Cortex of kidney (tissue), 1 donor: Measurements from ENCODE around the gene MYO1G.

Experiments
- DNase-seq: peaks from one replicate; lab custom pipeline; 2025; lab: John Stamatoyannopoulos, UW

Gene MYO1G

DNA sequence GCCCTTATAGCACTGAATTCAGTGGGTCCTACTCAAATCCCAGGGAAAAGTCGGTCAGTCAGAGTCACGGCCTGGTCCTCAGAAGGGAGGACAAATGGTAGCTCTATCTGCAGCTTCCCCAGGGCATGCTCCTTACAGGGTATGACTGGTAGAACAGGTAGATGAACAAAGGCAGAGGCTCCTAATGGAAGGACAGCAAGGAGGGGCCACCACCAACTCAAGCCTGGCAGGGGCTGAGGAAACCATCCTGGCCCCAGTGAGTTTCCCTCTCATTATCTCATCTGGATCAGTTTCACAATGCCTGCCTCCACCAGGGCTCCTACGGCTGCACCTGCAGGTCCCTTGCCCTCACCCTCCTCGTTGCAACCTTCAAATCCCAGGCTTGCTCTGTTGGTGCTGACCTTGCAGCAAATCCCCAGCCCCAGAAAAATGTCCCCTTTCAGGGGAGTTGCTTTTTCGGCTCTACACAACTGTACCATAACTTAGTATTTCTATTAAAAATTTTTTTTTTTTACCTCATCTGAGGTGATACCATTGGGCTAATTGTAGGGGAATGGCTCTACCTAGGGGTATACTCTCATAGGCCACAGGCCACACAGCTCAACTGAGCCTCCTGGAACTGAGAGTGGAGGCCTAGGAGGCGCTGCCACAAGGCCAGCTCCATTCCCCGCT, 2.4 kb upstream of the MYO1G start:
- DNase-seq = no peak

DNA sequence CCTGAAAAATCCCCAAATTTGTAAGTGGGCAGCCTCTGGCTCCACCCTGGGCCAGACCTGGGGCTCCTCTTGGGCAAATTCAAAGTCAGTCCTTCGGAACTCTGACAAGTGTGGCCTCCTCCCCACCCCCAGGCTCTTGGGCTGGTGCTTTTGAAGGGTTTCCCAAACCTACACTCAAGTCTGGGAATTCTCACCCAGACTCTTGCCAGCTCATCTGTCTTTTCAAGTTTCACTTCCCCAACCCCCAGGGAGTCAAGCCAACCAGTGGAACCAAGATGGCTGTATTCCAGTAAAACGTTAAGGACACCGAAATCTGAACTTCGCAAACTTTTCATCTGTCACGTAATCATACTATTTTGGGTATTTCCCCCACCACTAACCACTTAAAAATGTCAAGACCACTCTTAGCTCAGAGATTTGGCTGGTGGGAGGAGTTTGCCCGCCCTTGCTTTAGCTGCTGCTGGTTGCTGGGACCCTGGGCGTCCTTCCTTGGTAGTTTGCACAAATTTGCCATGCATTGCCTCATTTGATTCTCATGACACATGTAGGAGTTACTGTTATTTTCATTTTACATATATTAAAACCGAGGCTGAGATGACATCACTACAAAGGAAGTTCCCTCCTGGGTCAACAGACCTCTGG, 1.7 kb upstream of the MYO1G start:
- no peak for DNase-seq

DNA sequence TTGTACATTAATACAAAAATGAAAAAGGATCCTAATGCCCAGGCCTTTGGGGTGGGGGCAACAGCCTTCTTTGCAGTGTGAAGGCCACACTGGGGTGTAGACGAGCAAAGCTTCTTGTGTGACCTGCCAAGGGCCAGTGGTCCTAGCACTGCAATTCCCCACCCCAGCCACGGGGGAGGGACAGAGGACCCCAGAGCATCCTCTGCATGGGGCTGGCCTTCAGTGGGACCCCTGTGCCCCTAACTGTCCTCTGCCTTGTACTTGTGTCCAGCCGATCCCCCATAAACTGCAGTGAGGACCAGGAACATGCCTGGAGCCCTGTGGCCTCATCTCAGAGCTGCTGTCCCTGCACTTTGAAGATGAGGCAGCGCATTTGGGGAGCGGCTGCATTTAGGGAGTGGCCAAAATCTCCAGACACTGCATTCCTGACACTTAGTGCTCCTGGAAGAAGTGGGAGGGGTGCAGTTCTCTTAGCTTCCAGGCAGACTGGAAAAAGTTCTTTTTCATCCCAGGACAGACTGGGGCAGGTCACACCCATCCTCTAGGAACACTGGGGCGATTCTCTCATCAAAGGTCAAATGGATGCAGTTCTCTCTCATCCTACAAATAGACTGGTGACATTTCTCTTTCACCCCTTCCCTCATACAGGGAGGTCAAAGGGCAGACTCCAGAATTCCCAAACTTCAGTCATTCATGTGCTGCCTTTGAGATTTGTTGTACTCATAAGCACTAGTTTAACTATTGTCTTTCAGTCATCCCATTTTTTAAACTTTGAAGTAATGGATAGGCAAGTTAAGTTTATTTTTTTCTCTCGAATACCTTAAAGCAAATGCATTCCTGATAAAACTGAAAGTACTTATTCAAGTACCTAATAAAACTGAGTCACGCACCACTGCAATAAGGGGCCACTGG, 922 bp upstream of the MYO1G start:
- DNase-seq = no peak

GRCh38 chr7:44977959-44978335, 868 bp downstream of the MYO1G start:
- DNase-seq = no peak

DNA sequence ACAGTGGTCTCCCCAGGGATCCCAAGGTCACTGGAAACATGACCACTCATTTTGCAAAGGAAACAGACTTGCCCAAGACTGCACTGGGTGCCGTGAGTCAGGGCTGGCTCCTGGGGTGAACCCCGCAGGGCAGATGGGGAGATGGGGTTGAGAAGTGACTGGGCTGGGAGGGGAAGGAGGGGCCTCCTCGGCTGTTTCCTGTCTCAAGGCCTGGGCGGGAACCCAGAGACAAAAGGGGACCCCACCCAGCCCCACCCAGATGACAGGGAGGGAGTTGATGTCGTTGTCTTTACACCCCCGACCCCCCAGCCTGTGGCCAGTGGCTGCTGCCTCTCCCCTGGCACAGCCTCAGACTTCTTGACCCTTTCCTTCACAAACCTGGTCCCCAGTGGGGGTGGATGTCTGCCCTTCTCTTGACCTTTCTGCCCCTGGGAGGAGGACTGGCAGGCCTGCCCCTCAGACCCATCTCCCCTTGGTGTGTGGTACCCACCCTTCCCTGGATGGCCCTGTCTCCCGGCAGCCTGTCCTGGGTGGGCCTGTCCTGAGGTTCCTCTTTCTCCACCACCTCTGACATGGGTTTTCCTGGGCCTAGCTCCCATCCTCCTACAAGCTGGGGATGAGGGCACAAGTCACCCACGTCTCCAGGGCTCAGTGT, 1.4 kb downstream of the MYO1G start:
- no peak for DNase-seq

DNA sequence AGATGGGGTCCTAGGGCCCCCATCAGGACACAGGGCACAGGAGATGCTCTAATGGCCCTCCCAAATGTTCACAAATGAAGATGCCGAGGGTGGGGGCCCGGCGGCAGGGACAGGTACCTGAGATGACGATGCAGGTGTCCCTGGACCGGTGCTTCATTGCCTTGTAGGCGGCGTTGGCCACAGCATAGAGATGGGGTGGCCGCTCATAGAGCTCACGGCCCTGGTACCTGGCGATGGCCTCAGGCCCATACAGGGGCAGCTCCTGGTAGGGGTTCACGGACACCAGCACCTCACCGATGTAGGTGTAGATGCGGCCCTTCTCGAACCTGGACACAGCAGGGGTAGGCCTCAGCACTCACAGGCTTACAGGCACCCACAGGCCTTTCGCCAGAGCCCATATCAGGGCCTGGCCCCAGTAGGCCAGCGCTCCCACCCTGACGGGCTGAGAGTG, 2.0 kb downstream of the MYO1G start:
- no peak for DNase-seq

- no peak for DNase-seq
These were observed 2.6 kb downstream of the MYO1G start for GRCh38 chr7:44976040-44976745.

- DNase-seq = no peak
These were observed 3.3 kb downstream of the MYO1G start for GRCh38 chr7:44975331-44976039.

- no peak for DNase-seq
These were observed 4.3 kb downstream of the MYO1G start for GRCh38 chr7:44974549-44974948.

GRCh38 chr7:44973610-44974401, 5.0 kb downstream of the MYO1G start:
- no peak for DNase-seq

- no peak for DNase-seq
These were observed 6.3 kb downstream of the MYO1G start for GRCh38 chr7:44972562-44972961.

DNA sequence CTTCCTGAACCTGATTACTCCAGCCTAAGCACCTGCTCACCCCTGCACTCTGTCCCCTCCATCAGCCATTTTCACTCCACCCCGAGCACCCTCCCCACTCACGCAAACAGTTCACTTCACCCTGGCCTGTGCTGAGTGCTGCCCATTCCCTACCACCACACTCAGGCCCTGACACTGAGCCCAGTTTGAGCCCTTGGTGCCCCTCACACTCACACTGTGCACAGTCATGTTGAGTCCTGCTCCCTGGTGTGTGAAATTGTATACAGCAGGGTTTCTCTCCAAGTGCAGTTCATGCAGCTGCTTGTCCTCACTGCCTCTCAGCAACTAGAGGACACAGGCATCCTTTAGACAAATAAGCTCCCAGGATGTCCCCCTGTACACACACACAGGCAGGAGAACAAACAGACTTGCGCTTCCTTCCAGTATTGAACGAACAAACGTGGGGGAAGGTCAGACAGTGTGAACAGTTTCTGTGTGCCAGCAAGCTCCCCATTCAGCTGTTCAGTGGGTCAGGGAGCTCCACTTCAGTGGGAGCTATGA, 6.8 kb downstream of the MYO1G start:
- no peak for DNase-seq

GRCh38 chr7:44971188-44971901, 7.5 kb downstream of the MYO1G start:
- DNase-seq = no peak

DNA sequence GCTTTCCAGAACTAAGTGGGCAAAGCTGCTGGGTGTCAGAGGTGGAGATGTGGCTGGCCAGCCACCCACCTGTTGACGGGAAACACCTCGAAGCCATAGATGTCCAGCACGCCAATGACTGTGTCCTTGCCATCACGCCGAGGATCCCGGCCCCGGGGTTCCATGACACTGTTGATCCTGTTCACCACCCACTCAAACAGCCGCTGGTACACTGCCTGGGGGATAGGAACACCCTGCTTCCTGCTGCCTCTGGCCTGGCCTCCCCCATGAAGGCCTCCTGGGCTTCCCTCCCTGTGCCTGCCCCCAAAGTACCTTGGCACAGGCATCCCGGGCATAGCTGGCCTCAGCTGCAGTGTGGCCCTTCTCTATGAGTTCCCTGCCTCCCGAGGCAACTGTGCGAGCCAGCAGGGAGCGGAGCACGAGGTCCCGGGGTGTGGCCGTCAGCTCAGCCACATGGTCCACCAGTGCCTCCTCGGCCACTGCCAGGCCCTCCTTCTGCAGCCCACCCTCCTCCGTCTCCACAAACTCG, 8.2 kb downstream of the MYO1G start:
- DNase-seq = no peak

- no peak for DNase-seq
These were observed 8.9 kb downstream of the MYO1G start for GRCh38 chr7:44969701-44970522.

DNA sequence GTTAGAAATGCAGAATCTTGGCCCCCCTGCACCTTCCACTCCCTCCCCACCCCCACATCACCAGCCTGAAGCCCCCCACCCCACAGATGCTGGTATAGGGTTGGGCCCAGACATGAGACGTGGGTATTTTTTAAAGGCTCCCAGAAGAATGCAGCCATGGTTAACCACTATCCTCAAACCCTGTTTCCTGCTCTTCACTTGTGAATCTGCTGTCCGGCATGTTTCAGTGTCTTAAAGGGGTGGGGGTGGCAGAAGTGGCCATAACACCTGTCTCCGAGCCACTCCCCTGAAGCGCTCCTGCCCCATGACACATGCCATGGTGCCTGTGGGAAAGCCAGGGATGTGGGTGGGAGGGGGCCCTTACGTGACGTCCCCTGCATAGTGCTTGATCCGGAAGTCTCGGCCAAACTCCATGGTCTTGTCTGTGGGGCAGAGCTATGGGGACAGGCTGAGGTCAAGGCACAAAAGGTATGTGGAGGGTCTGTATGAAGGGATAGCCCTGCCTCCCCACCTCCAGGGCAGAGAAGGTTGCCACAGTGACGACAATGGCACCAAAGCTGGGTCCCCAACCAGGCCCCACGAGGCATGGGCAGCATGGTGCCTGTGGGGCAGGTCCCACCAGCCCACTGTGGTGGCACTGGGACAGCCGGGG, 9.6 kb downstream of the MYO1G start:
- no peak for DNase-seq

GRCh38 chr7:44967571-44968446, 11.0 kb downstream of the MYO1G start:
- DNase-seq = no peak
